Stomach (tissue), 9 donors: ENCODE results near the gene NUDT7. TPM values are rescaled to one million over a fixed set of nuclear protein-coding genes. Genes with fewer than 3 reads are reported as not detected.
A peak's percentile ranks its signal among the peaks of the same experiment; 100 is the strongest.

ENCODE experiments used
- DNase-seq, 2 donors: peaks; one replicate each; pipeline versions ENCODE4 v3.0.0 to v3.0.0-alpha.2; 2013 to 2019
- H3K27ac ChIP-seq, 5 donors: fragments of 200-600 bp in 4 of 5; sonication (generic) in 4 of 5; one replicate each; pipeline ENCODE4 v1.5.1; 2013 to 2019; ENCODE audit warnings: mild to moderate bottlenecking in 1 of 5, moderate library complexity in 1 of 5
- H3K27me3 ChIP-seq, 3 donors: fragments of 200-600 bp; sonication (generic); one replicate each; pipeline ENCODE4 v1.5.1; 2017 to 2019; ENCODE audit warnings: mixed run types in 1 of 3
- H3K36me3 ChIP-seq, 4 donors: fragments of 200-600 bp; sonication (generic); 1 replicate in 3 of 4; 2 replicates in 1 of 4; pipeline ENCODE4 v1.5.1; 2016 to 2019
- H3K4me1 ChIP-seq, 4 donors: fragments of 200-600 bp; sonication (generic); one replicate each; pipeline ENCODE4 v1.5.1; 2016 to 2019
- H3K4me3 ChIP-seq, 4 donors: fragments of 200-600 bp; sonication (generic) in 3 of 4; one replicate each; pipeline ENCODE4 v1.5.1; 2016 to 2019; ENCODE audit warnings: mild to moderate bottlenecking in 1 of 4
- H3K9me3 ChIP-seq, 4 donors: fragments of 200-600 bp; sonication (generic); one replicate each; pipeline ENCODE4 v1.5.1; 2016 to 2019
- CTCF ChIP-seq, 7 experiments: fragments of 450-650 bp in 4 of 7; fragments of 200-600 bp in 3 of 7; sonication (generic) in 3 of 7; IDR thresholded peaks; one replicate each; pipeline ENCODE4 v1.5.1; 2016 to 2019; ENCODE audit warnings: antibody characterized with exemption in 7 of 7, control low read depth in 2 of 7, mild to moderate bottlenecking in 1 of 7
- EP300 ChIP-seq: sonication (generic); formaldehyde crosslinking; IDR thresholded peaks from one replicate; pipeline ENCODE4 v1.6.1; 2017; ENCODE audit warnings: antibody characterized with exemption
- POLR2A ChIP-seq, 4 donors: fragments of 450-650 bp; IDR thresholded peaks; one replicate each; pipeline ENCODE4 v1.6.1; 2016; ENCODE audit warnings: antibody characterized with exemption in 4 of 4, control low read depth in 2 of 4, mild to moderate bottlenecking in 1 of 4, moderate library complexity in 1 of 4
- POLR2AphosphoS5 ChIP-seq, 3 donors: sonication (generic); formaldehyde crosslinking; IDR thresholded peaks; one replicate each; pipeline ENCODE4 v1.6.1; 2016; ENCODE audit warnings: antibody characterized with exemption in 3 of 3
- WGBS, 5 donors: extraction: QIAGEN DNeasy Blood & Tissue Kit in 3 of 5; methylation state at CpG; one replicate each; pipeline versions ENCODE4 v1.1.5 to v1.1.7; 2013 to 2018; 5-methylcytosine and 5-hydroxymethylcytosine counted together
- intact Hi-C: fragments of 100-400 bp; cut with DNase I; formaldehyde crosslinking; loops from one replicate; pipeline ENCODE4 v1.15.1; 2023; ENCODE audit warnings: low total_unique reads
- polyA plus RNA-seq, 3 donors: library from polyadenylated mRNA; stranded (reverse); fragments of 200-250 nt; gene quantifications; one replicate each; pipeline ENCODE4 v1.2.3, GENCODE V29; 2013
- total RNA-seq, 5 donors: library from RNA; depleted of rRNA; stranded (reverse); fragments of >200 nt; gene quantifications; one replicate each; pipeline versions ENCODE4 v1.1.0 to v1.2.3, GENCODE V29; 2014 to 2016
- donor health status: healthy with polysubstance abuse.
- donor health status: Bipolar disorder and iron deficiency.
- donor health status: healthy.

Gene NUDT7
- total and polyA plus RNA-seq, 8 donors: 2.2 to 14.0 (median 6.8) TPM; not detected in 2

GRCh38 chr16:77679391-77679790, 42.9 kb upstream of the NUDT7 start:
- peak in 1 of 2 donors; percentile 6 for DNase-seq
- TF ChIP-seq POLR2AphosphoS5 (IDR thresholded peaks at IDR 0.05): no peak
- TF ChIP-seq EP300: no peak
- TF ChIP-seq POLR2A (IDR thresholded peaks at IDR 0.05): no peak
- TF ChIP-seq CTCF (IDR thresholded peaks at IDR 0.05): no peak
- H3K27ac ChIP-seq: no peak overlapping the region
- no peaks in the 10 kb centered on the region for H3K9me3 ChIP-seq
- H3K4me1 ChIP-seq: peaks cover 0 to 6% (median 0%) of the 10 kb centered on the region in 4 donors
- intact Hi-C loops: loop anchor here (5.0 kb wide), 1 partner anchor 293 kb away; no protein-coding TSS in a partner anchor
- peaks cover 0 to 9% (median 0%) of the 10 kb centered on the region in 3 donors for H3K27me3 ChIP-seq
- WGBS, 5 donors: 55 to 85% (median 74%) methylated on average over 3 of the region's 3 CpGs
- no peak overlapping the region for H3K4me3 ChIP-seq
- H3K36me3 ChIP-seq: no peaks in the 10 kb centered on the region

GRCh38 chr16:77679901-77680300, 42.4 kb upstream of the NUDT7 start:
- TF ChIP-seq CTCF (IDR thresholded peaks at IDR 0.05) (no peak), POLR2A (IDR thresholded peaks at IDR 0.05) (no peak), POLR2AphosphoS5 (IDR thresholded peaks at IDR 0.05) (no peak), EP300 (no peak)
- H3K4me1 ChIP-seq: peaks cover 0 to 6% (median 0%) of the 10 kb centered on the region in 4 donors
- intact Hi-C loops: loop anchor here (5.0 kb wide), 1 partner anchor 292 kb away; no protein-coding TSS in a partner anchor
- H3K27ac ChIP-seq: no peak overlapping the region
- H3K27me3 ChIP-seq: peaks cover 0 to 9% (median 0%) of the 10 kb centered on the region in 3 donors
- whole genome bisulfite sequencing, 5 donors: 54 to 70% (median 64%) methylated on average over 3 of the region's 3 CpGs
- H3K36me3 ChIP-seq: no peaks in the 10 kb centered on the region
- no peaks in the 10 kb centered on the region for H3K9me3 ChIP-seq
- no peak overlapping the region for H3K4me3 ChIP-seq
- peak in 1 of 2 donors; percentile 30 for DNase-seq

- Histone ChIP-seq H3K9me3 (no peaks in the 10 kb centered on the region), H3K4me1 (peaks cover 0 to 4% (median 0%) of the 10 kb centered on the region in 4 donors), H3K4me3 (no peak overlapping the region), H3K27me3 (peaks cover 0 to 7% (median 0%) of the 10 kb centered on the region in 3 donors), H3K36me3 (no peaks in the 10 kb centered on the region), H3K27ac (no peak overlapping the region)
- intact Hi-C loops: no loop called here
- TF ChIP-seq POLR2AphosphoS5 (IDR thresholded peaks at IDR 0.05) (no peak), EP300 (no peak), POLR2A (IDR thresholded peaks at IDR 0.05) (no peak), CTCF (IDR thresholded peaks at IDR 0.05) (no peak)
- WGBS, 5 donors: 90 to 96% (median 95%) methylated on average over 3 of the region's 3 CpGs
- no peak for DNase-seq
These were observed 41.8 kb upstream of the NUDT7 start for GRCh38 chr16:77680496-77680895.

GRCh38 chr16:77682586-77682985, 39.7 kb upstream of the NUDT7 start:
- no peaks in the 10 kb centered on the region for H3K4me1 ChIP-seq
- peaks cover 0 to 3% (median 1%) of the 10 kb centered on the region in 3 donors for H3K27me3 ChIP-seq
- no peaks in the 10 kb centered on the region for H3K36me3 ChIP-seq
- no peak for DNase-seq
- intact Hi-C loops: no loop called here
- no peak overlapping the region for H3K4me3 ChIP-seq
- H3K9me3 ChIP-seq: no peaks in the 10 kb centered on the region
- H3K27ac ChIP-seq: no peak overlapping the region
- TF ChIP-seq CTCF (IDR thresholded peaks at IDR 0.05) (no peak), POLR2A (IDR thresholded peaks at IDR 0.05) (no peak), EP300 (no peak), POLR2AphosphoS5 (IDR thresholded peaks at IDR 0.05) (no peak)
- 66 to 82% (median 82%) methylated on average over 10 of the region's 10 CpGs for WGBS, 5 donors
